Activated B cell treated with CpG ODN at 0.5 μM for 24 hours (primary cell): Measurements from ENCODE around the gene STK11IP. TPM values are rescaled to one million over a fixed set of nuclear protein-coding genes. Genes with fewer than 3 reads are reported as not detected.
A peak's percentile ranks its signal among the peaks of the same experiment; 100 is the strongest.

Experiments used
- ATAC-seq: fragments of 200-7000 bp; cut with Tn5 transposase; one replicate; pipeline ENCODE4 v1.10.0; 2021; ENCODE audit warnings: low read depth, mild to moderate bottlenecking, moderate library complexity
- CTCF ChIA-PET: fragments of 350-600 bp; sonication (Branson Sonifier 250); formaldehyde crosslinking; loops from one replicate; lab custom pipeline; 2021; ENCODE audit warnings: antibody characterized with exemption; lab: Charles Lee
- POLR2A ChIA-PET: fragments of 350-600 bp; sonication (Branson Sonifier 250); formaldehyde crosslinking; loops from one replicate; lab custom pipeline; 2021; ENCODE audit warnings: antibody characterized with exemption; lab: Charles Lee
- DNase-seq: peaks from one replicate; pipeline ENCODE4 v3.0.0; 2022
- H3K27ac Mint-ChIP-seq: one replicate; pipeline ENCODE4 v1.8.0; 2020; ENCODE audit warnings: mixed read lengths
- H3K27me3 Mint-ChIP-seq: one replicate; pipeline ENCODE4 v1.8.0; 2021; ENCODE audit warnings: mixed read lengths
- H3K36me3 Mint-ChIP-seq: one replicate; pipeline ENCODE4 v1.8.0; 2021; ENCODE audit warnings: low read depth, mixed read lengths
- H3K4me1 Mint-ChIP-seq: one replicate; pipeline ENCODE4 v1.8.0; 2021; ENCODE audit warnings: mixed read lengths
- H3K4me3 Mint-ChIP-seq: one replicate; pipeline ENCODE4 v1.8.0; 2020; ENCODE audit warnings: mild to moderate bottlenecking, mixed read lengths
- H3K9me3 Mint-ChIP-seq: one replicate; pipeline ENCODE4 v1.8.0; 2020; ENCODE audit warnings: mixed read lengths
- intact Hi-C: fragments of 100-400 bp; cut with micrococcal nuclease; formaldehyde crosslinking; loops from one replicate; pipeline ENCODE4 v1.15.1; 2024
- total RNA-seq: library from RNA; stranded (reverse); gene quantifications from 2 replicates; pipeline ENCODE4 v1.2.3, GENCODE V29; 2022
- TF ChIP-seq, protein P1 (sequence below): fragments of 200-600 bp; IDR thresholded peaks from one replicate; pipeline ENCODE4 v1.8.0; 2022; ENCODE audit warnings: antibody characterized with exemption, mild to moderate bottlenecking

The STK11IP gene
- total RNA-seq, 1 donor from 2014 or later = 53.6 TPM

DNA sequence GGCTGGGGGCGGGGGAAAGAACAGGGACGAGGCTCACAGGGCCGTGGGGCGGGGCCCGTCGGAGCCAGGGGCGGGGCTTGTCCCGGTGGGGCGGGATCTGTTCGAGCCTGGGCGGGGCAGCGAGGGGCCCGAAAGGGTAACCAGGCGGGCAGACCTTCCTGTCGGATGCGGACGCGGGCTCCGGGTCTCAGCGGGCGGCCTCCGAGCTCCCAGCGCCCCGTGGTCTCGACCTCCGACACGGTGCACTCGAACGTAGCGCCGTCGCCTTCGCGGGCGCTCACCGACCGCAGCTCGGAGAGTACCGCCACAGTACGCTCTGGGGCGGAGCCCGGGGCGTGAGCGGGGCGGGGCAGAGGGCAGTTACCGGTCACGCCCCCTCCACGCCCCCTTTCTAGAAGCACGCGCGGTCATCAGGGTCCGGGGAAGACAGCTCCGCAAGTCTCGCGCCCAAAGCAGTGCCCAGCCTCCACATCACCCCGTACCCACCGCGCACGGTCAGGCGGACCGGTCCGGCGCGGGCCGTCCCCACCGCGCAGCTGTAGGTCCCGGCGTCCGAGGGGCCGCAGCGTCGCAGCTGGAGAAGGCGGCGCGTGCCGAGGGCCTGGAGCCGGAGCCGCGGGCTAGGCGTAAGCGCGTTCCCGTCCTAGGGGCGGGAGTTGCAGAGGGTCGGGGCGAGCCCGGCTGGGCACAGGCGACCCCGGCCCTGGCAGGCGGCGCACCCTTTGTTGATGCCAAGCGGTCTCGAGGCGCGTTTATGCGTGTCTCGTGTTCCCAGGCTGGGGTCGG, 45.1 kb upstream of the STK11IP start:
- ChIA-PET CTCF (interaction anchor here (1.5 kb wide), 1 partner anchor 29 kb away, joined by 3 read pairs; no protein-coding TSS in a partner anchor), POLR2A (interaction anchor here (0.9 to 1.1 kb wide), 2 partner anchors 9 to 165 kb away, joined by 3 to 5 read pairs; partner anchors contain the start of genes CHPF, DNPEP and TMEM198)
- TF ChIP-seq, protein P1, sequence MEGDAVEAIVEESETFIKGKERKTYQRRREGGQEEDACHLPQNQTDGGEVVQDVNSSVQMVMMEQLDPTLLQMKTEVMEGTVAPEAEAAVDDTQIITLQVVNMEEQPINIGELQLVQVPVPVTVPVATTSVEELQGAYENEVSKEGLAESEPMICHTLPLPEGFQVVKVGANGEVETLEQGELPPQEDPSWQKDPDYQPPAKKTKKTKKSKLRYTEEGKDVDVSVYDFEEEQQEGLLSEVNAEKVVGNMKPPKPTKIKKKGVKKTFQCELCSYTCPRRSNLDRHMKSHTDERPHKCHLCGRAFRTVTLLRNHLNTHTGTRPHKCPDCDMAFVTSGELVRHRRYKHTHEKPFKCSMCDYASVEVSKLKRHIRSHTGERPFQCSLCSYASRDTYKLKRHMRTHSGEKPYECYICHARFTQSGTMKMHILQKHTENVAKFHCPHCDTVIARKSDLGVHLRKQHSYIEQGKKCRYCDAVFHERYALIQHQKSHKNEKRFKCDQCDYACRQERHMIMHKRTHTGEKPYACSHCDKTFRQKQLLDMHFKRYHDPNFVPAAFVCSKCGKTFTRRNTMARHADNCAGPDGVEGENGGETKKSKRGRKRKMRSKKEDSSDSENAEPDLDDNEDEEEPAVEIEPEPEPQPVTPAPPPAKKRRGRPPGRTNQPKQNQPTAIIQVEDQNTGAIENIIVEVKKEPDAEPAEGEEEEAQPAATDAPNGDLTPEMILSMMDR = no peak
- H3K27ac Mint-ChIP-seq = no peak overlapping the region
- H3K4me3 Mint-ChIP-seq = peak overlapping the region; percentile 71
- peaks cover 7% of the 10 kb centered on the region for H3K4me1 Mint-ChIP-seq
- H3K27me3 Mint-ChIP-seq = peaks cover 55% of the 10 kb centered on the region
- no peaks in the 10 kb centered on the region for H3K36me3 Mint-ChIP-seq
- intact Hi-C loops = loop anchor here (1.0 kb wide), 2 partner anchors 9 to 45 kb away; partner anchors contain the start of genes CHPF and STK11IP
- DNase-seq (peak; percentile 72), ATAC-seq (peak; percentile 91)
- H3K9me3 Mint-ChIP-seq = no peaks in the 10 kb centered on the region

DNA sequence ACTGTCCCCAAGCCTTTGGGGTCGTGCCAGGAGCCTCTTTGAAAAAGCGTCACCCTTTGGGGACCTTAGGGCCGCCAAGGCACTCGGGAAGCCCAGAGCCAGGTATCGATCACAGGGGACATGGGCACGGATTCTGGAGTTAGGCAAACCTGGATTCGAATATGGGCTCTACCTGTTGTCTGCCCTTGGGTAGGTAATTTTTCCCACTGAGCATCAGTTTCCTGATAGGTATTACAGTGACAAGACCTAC, 44.6 kb upstream of the STK11IP start:
- no peak overlapping the region for H3K27ac Mint-ChIP-seq
- POLR2A ChIA-PET = interaction anchor here (1.1 kb wide), 1 partner anchor 165 kb away, joined by 3 read pairs; the partner anchor contains the start of gene DNPEP
- no peaks in the 10 kb centered on the region for H3K9me3 Mint-ChIP-seq
- no peak for ATAC-seq
- peaks cover 52% of the 10 kb centered on the region for H3K27me3 Mint-ChIP-seq
- CTCF ChIA-PET = no interaction called here
- H3K4me3 Mint-ChIP-seq = peak overlapping the region; percentile 50
- peaks cover 7% of the 10 kb centered on the region for H3K4me1 Mint-ChIP-seq
- H3K36me3 Mint-ChIP-seq = no peaks in the 10 kb centered on the region
- no peak for DNase-seq
- TF ChIP-seq, protein P1 = no peak
- intact Hi-C loops = no loop called here

DNA sequence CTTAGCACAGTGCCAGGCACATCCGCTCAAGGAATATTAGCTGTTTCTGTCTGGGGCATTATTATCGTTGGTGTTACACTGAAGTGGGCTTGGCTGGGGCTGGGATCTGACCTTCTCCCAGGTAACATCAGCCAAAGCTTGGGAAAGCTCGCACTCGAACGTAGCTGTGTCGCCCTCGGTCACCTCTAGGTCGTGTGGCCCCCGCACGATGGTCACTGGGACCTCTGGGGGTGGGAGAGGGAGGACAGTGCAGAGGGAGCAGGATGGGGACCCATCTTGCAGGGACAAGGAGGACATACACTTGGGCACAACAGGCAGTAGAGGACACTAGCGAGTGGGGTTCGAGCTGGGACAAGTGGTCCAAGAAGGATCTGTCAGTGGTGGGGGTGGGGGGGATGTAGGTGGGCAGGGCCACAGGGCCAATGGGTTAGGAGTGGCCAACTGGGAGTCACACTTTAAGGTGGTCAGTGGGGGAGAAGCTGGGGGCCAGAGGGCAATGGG, 44.1 kb upstream of the STK11IP start:
- Mint-ChIP-seq H3K36me3 (no peaks in the 10 kb centered on the region), H3K27ac (no peak overlapping the region), H3K4me1 (peaks cover 7% of the 10 kb centered on the region), H3K27me3 (peaks cover 49% of the 10 kb centered on the region), H3K4me3 (peak overlapping the region; percentile 50), H3K9me3 (no peaks in the 10 kb centered on the region)
- CTCF ChIA-PET = no interaction called here
- POLR2A ChIA-PET = no interaction called here
- DNase-seq (no peak), ATAC-seq (no peak)
- TF ChIP-seq, protein P1 = no peak
- intact Hi-C loops = no loop called here

DNA sequence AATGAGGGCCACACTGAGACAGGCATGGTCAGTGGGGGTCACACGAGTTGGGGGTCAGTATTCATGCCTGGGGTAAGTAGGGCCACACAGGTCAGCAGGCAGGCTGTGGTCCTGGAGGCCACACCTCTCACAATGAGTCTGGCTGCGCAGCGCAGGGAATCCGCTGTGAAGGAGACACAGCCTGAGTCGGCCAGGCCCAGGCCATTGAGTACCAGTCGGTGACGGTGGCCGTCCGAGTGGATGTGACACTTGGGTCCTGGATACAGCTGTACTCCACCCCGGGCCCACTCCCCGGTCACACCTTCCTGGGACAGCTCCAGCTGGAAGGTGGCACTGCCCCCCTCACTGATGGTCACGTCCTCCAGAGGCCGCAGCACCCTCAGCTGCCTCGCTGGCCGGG, 43.3 kb upstream of the STK11IP start:
- Mint-ChIP-seq H3K4me3 (no peak overlapping the region), H3K27ac (no peak overlapping the region), H3K9me3 (no peaks in the 10 kb centered on the region), H3K27me3 (peaks cover 48% of the 10 kb centered on the region), H3K36me3 (no peaks in the 10 kb centered on the region), H3K4me1 (peaks cover 7% of the 10 kb centered on the region)
- intact Hi-C loops = no loop called here
- ATAC-seq (no peak), DNase-seq (no peak)
- POLR2A ChIA-PET = no interaction called here
- CTCF ChIA-PET = no interaction called here
- TF ChIP-seq, protein P1 = no peak

DNA sequence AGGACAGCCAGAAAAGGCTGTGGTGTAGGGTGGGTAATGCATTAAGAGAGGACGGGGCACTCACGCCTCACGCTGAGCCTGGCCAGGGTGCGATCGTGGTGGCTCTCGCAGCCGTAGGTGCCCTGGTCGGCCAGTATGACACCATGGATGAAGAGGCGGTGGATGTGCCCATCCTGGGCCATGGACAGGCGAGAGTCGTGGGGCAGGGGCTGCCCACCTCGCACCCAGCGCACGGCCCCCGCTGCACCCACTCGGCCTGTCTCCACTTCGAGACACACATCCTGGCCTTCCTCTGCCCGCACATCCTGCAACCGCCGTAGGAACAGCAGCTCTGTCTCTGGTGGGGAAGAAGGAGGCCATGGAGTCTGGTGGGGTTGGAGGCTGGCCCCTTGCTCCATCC, 41.7 kb upstream of the STK11IP start:
- intact Hi-C loops = no loop called here
- ChIA-PET POLR2A (no interaction called here), CTCF (no interaction called here)
- Mint-ChIP-seq H3K27ac (no peak overlapping the region), H3K36me3 (no peaks in the 10 kb centered on the region), H3K9me3 (no peaks in the 10 kb centered on the region), H3K4me3 (no peak overlapping the region), H3K4me1 (peaks cover 7% of the 10 kb centered on the region), H3K27me3 (peaks cover 43% of the 10 kb centered on the region)
- TF ChIP-seq, protein P1 = no peak
- DNase-seq (no peak), ATAC-seq (no peak)
